Measurements from ENCODE around the gene BORCS5.
"Not testable (repeated sequence)": the region's sequence is repeated elsewhere in the genome, so short reads cannot be mapped to it uniquely, and the experiment has no call there.

BORCS5 gene

GRCh38 chr12:12495536-12495935, 138.7 kb downstream of the BORCS5 start:
- no peak overlapping the region for H3K4me3 ChIP-seq (ENCODE audit: low read length)
- no peak for DNase-seq (ENCODE audit: low read depth)
- no peaks in the 10 kb centered on the region for H3K27me3 ChIP-seq (replicated peaks; ENCODE audit: control insufficient read depth, insufficient read depth, low read length)
- peaks cover 8% of the 10 kb centered on the region for H3K4me1 ChIP-seq (ENCODE audit: control insufficient read depth, insufficient read depth, low read length)
- no peak overlapping the region for H3K9ac ChIP-seq (ENCODE audit: low read length)
- no peaks in the 10 kb centered on the region for H3K36me3 ChIP-seq (ENCODE audit: control insufficient read depth, insufficient read depth, low read length, severe bottlenecking)
- H3K9me3 ChIP-seq (ENCODE audit: control insufficient read depth, low read length), result no peaks in the 10 kb centered on the region

GRCh38 chr12:12498210-12498609, 141.3 kb downstream of the BORCS5 start:
- peaks cover 8% of the 10 kb centered on the region for H3K4me1 ChIP-seq (ENCODE audit: control insufficient read depth, insufficient read depth, low read length)
- H3K9me3 ChIP-seq (ENCODE audit: control insufficient read depth, low read length), result no peaks in the 10 kb centered on the region
- H3K4me3 ChIP-seq (ENCODE audit: low read length), result no peak overlapping the region
- H3K27me3 ChIP-seq (replicated peaks; ENCODE audit: control insufficient read depth, insufficient read depth, low read length), result no peaks in the 10 kb centered on the region
- no peak for DNase-seq (ENCODE audit: low read depth)
- no peak overlapping the region for H3K9ac ChIP-seq (ENCODE audit: low read length)
- H3K36me3 ChIP-seq (ENCODE audit: control insufficient read depth, insufficient read depth, low read length, severe bottlenecking), result no peaks in the 10 kb centered on the region

- Histone ChIP-seq H3K9me3 (ENCODE audit: control insufficient read depth, low read length) (no peaks in the 10 kb centered on the region), H3K9ac (ENCODE audit: low read length) (no peak overlapping the region), H3K36me3 (ENCODE audit: control insufficient read depth, insufficient read depth, low read length, severe bottlenecking) (no peaks in the 10 kb centered on the region), H3K4me3 (ENCODE audit: low read length) (no peak overlapping the region), H3K4me1 (ENCODE audit: control insufficient read depth, insufficient read depth, low read length) (peaks cover 6% of the 10 kb centered on the region), H3K27me3 (replicated peaks; ENCODE audit: control insufficient read depth, insufficient read depth, low read length) (no peaks in the 10 kb centered on the region)
- DNase-seq (ENCODE audit: low read depth), result no peak
Measured at GRCh38 chr12:12499909-12500604, 143.2 kb downstream of the BORCS5 start.

GRCh38 chr12:12501121-12501520, 144.2 kb downstream of the BORCS5 start:
- H3K4me3 ChIP-seq (ENCODE audit: low read length), result no peak overlapping the region
- no peaks in the 10 kb centered on the region for H3K9me3 ChIP-seq (ENCODE audit: control insufficient read depth, low read length)
- DNase-seq (ENCODE audit: low read depth), result no peak
- H3K27me3 ChIP-seq (replicated peaks; ENCODE audit: control insufficient read depth, insufficient read depth, low read length), result no peaks in the 10 kb centered on the region
- no peaks in the 10 kb centered on the region for H3K36me3 ChIP-seq (ENCODE audit: control insufficient read depth, insufficient read depth, low read length, severe bottlenecking)
- H3K4me1 ChIP-seq (ENCODE audit: control insufficient read depth, insufficient read depth, low read length), result peaks cover 11% of the 10 kb centered on the region
- H3K9ac ChIP-seq (ENCODE audit: low read length), result no peak overlapping the region

- DNase-seq (ENCODE audit: low read depth); H3K9ac ChIP-seq (ENCODE audit: low read length); H3K36me3 ChIP-seq (ENCODE audit: control insufficient read depth, insufficient read depth, low read length, severe bottlenecking); H3K4me3 ChIP-seq (ENCODE audit: low read length); H3K9me3 ChIP-seq (ENCODE audit: control insufficient read depth, low read length); H3K27me3 ChIP-seq (replicated peaks; ENCODE audit: control insufficient read depth, insufficient read depth, low read length): not testable (repeated sequence)
- H3K4me1 ChIP-seq (ENCODE audit: control insufficient read depth, insufficient read depth, low read length), result peaks cover 22% of the 10 kb centered on the region
Measured at GRCh38 chr12:12502130-12502814, 145.4 kb downstream of the BORCS5 start.

GRCh38 chr12:12502815-12503151, 145.9 kb downstream of the BORCS5 start:
- Histone ChIP-seq H3K36me3 (ENCODE audit: control insufficient read depth, insufficient read depth, low read length, severe bottlenecking) (no peaks in the 10 kb centered on the region), H3K4me1 (ENCODE audit: control insufficient read depth, insufficient read depth, low read length) (peaks cover 22% of the 10 kb centered on the region), H3K27me3 (replicated peaks; ENCODE audit: control insufficient read depth, insufficient read depth, low read length) (no peaks in the 10 kb centered on the region), H3K4me3 (ENCODE audit: low read length) (no peak overlapping the region), H3K9ac (ENCODE audit: low read length) (no peak overlapping the region), H3K9me3 (ENCODE audit: control insufficient read depth, low read length) (no peaks in the 10 kb centered on the region)
- DNase-seq (ENCODE audit: low read depth), result no peak

GRCh38 chr12:12503384-12504078, 146.7 kb downstream of the BORCS5 start:
- H3K9me3 ChIP-seq (ENCODE audit: control insufficient read depth, low read length), result no peaks in the 10 kb centered on the region
- no peaks in the 10 kb centered on the region for H3K27me3 ChIP-seq (replicated peaks; ENCODE audit: control insufficient read depth, insufficient read depth, low read length)
- no peak overlapping the region for H3K9ac ChIP-seq (ENCODE audit: low read length)
- DNase-seq (ENCODE audit: low read depth), result no peak
- H3K4me1 ChIP-seq (ENCODE audit: control insufficient read depth, insufficient read depth, low read length), result peaks cover 29% of the 10 kb centered on the region
- no peak overlapping the region for H3K4me3 ChIP-seq (ENCODE audit: low read length)
- no peaks in the 10 kb centered on the region for H3K36me3 ChIP-seq (ENCODE audit: control insufficient read depth, insufficient read depth, low read length, severe bottlenecking)

- H3K4me3 ChIP-seq (ENCODE audit: low read length), result peak overlapping the region; percentile 73
- H3K27me3 ChIP-seq (replicated peaks; ENCODE audit: control insufficient read depth, insufficient read depth, low read length), result no peaks in the 10 kb centered on the region
- no peaks in the 10 kb centered on the region for H3K9me3 ChIP-seq (ENCODE audit: control insufficient read depth, low read length)
- peak overlapping the region; percentile 75 for H3K9ac ChIP-seq (ENCODE audit: low read length)
- H3K36me3 ChIP-seq (ENCODE audit: control insufficient read depth, insufficient read depth, low read length, severe bottlenecking), result no peaks in the 10 kb centered on the region
- H3K4me1 ChIP-seq (ENCODE audit: control insufficient read depth, insufficient read depth, low read length), result peaks cover 37% of the 10 kb centered on the region
- peak; percentile 93 for DNase-seq (ENCODE audit: low read depth)
Measured at GRCh38 chr12:12505544-12506495, 148.9 kb downstream of the BORCS5 start.

GRCh38 chr12:12506496-12506890, 149.6 kb downstream of the BORCS5 start:
- H3K4me1 ChIP-seq (ENCODE audit: control insufficient read depth, insufficient read depth, low read length), result peaks cover 37% of the 10 kb centered on the region
- no peaks in the 10 kb centered on the region for H3K9me3 ChIP-seq (ENCODE audit: control insufficient read depth, low read length)
- H3K9ac ChIP-seq (ENCODE audit: low read length), result peak overlapping the region; percentile 75
- H3K36me3 ChIP-seq (ENCODE audit: control insufficient read depth, insufficient read depth, low read length, severe bottlenecking), result no peaks in the 10 kb centered on the region
- H3K27me3 ChIP-seq (replicated peaks; ENCODE audit: control insufficient read depth, insufficient read depth, low read length), result no peaks in the 10 kb centered on the region
- peak; percentile 36 for DNase-seq (ENCODE audit: low read depth)
- peak overlapping the region; percentile 73 for H3K4me3 ChIP-seq (ENCODE audit: low read length)

- no peaks in the 10 kb centered on the region for H3K27me3 ChIP-seq (replicated peaks; ENCODE audit: control insufficient read depth, insufficient read depth, low read length)
- peak; percentile 6 for DNase-seq (ENCODE audit: low read depth)
- H3K9me3 ChIP-seq (ENCODE audit: control insufficient read depth, low read length), result no peaks in the 10 kb centered on the region
- peak overlapping the region; percentile 75 for H3K9ac ChIP-seq (ENCODE audit: low read length)
- no peaks in the 10 kb centered on the region for H3K36me3 ChIP-seq (ENCODE audit: control insufficient read depth, insufficient read depth, low read length, severe bottlenecking)
- H3K4me3 ChIP-seq (ENCODE audit: low read length), result peak overlapping the region; percentile 73
- peaks cover 37% of the 10 kb centered on the region for H3K4me1 ChIP-seq (ENCODE audit: control insufficient read depth, insufficient read depth, low read length)
Measured at GRCh38 chr12:12507121-12507520, 150.2 kb downstream of the BORCS5 start.

GRCh38 chr12:12508612-12509011, 151.7 kb downstream of the BORCS5 start:
- H3K9ac ChIP-seq (ENCODE audit: low read length), result no peak overlapping the region
- H3K4me3 ChIP-seq (ENCODE audit: low read length), result no peak overlapping the region
- DNase-seq (ENCODE audit: low read depth), result peak; percentile 79
- H3K9me3 ChIP-seq (ENCODE audit: control insufficient read depth, low read length), result no peaks in the 10 kb centered on the region
- no peaks in the 10 kb centered on the region for H3K27me3 ChIP-seq (replicated peaks; ENCODE audit: control insufficient read depth, insufficient read depth, low read length)
- H3K4me1 ChIP-seq (ENCODE audit: control insufficient read depth, insufficient read depth, low read length), result peaks cover 37% of the 10 kb centered on the region
- no peaks in the 10 kb centered on the region for H3K36me3 ChIP-seq (ENCODE audit: control insufficient read depth, insufficient read depth, low read length, severe bottlenecking)
